SK-N-SH treated with all-trans-retinoic acid at 6 μM for 48 hours (cell line): ENCODE measurements around the gene TPST1.
"Not testable (repeated sequence)": the region's sequence is repeated elsewhere in the genome, so short reads cannot be mapped to it uniquely, and the experiment has no call there.

ENCODE experiments used
- ATAC-seq: fragments of 200-7000 bp; cut with Tn5 transposase; 3 replicates; pipeline ENCODE4 v1.9.1; 2020; ENCODE audit warnings: mild to moderate bottlenecking, moderate library complexity
- ARNTL ChIP-seq: fragments of 450-650 bp; formaldehyde crosslinking; IDR thresholded peaks from 2 replicates; pipeline ENCODE4 v1.5.0; 2020; ENCODE audit warnings: low read depth, mild to moderate bottlenecking, moderate library complexity, borderline replicate concordance
- BACH2 ChIP-seq: fragments of 250-450 bp; sonication (Bioruptor Pico); IDR thresholded peaks from 2 replicates; pipeline ENCODE4 v1.9.0; 2021; ENCODE audit warnings: mild to moderate bottlenecking, borderline replicate concordance
- CREB5 ChIP-seq: fragments of 250-450 bp; sonication (Bioruptor Pico); IDR thresholded peaks from 2 replicates; pipeline ENCODE4 v1.5.1; 2020; ENCODE audit warnings: low read depth, mild to moderate bottlenecking, moderate library complexity
- CSDC2 ChIP-seq: fragments of 250-450 bp; sonication (Bioruptor Pico); IDR thresholded peaks from 2 replicates; pipeline ENCODE4 v1.5.0; 2020; ENCODE audit warnings: mild to moderate bottlenecking, moderate library complexity
- CSRNP3 ChIP-seq: fragments of 250-450 bp; sonication (Bioruptor Pico); IDR thresholded peaks from 2 replicates; pipeline ENCODE4 v1.5.1; 2021; ENCODE audit warnings: mild to moderate bottlenecking, moderate library complexity
- GLIS3 ChIP-seq: fragments of 250-450 bp; sonication (Bioruptor Pico); IDR thresholded peaks from 2 replicates; pipeline ENCODE4 v1.5.0; 2020; ENCODE audit warnings: mild to moderate bottlenecking, moderate library complexity
- OSR1 ChIP-seq: fragments of 250-450 bp; sonication (Bioruptor Pico); IDR thresholded peaks from 2 replicates; pipeline ENCODE4 v1.8.0; 2022; ENCODE audit warnings: moderate library complexity, mild to moderate bottlenecking, inconsistent platforms
- PATZ1 ChIP-seq: fragments of 250-450 bp; sonication (Bioruptor Pico); IDR thresholded peaks from 2 replicates; pipeline ENCODE4 v1.8.0; 2020; ENCODE audit warnings: mild to moderate bottlenecking, moderate library complexity, borderline replicate concordance
- POU6F1 ChIP-seq: fragments of 250-450 bp; sonication (Bioruptor Pico); IDR thresholded peaks from 2 replicates; pipeline ENCODE4 v1.8.0; 2021; ENCODE audit warnings: low read depth, mild to moderate bottlenecking, moderate library complexity, borderline replicate concordance
- PPARA ChIP-seq: fragments of 250-450 bp; sonication (Bioruptor Pico); IDR thresholded peaks from 2 replicates; pipeline ENCODE4 v1.5.0; 2020; ENCODE audit warnings: mild to moderate bottlenecking, borderline replicate concordance
- SNAI2 ChIP-seq: fragments of 250-450 bp; sonication (Bioruptor Pico); IDR thresholded peaks from 2 replicates; pipeline ENCODE4 v1.5.0; 2020; ENCODE audit warnings: mild to moderate bottlenecking, moderate library complexity
- TOX ChIP-seq: fragments of 250-450 bp; sonication (Bioruptor Pico); IDR thresholded peaks from 2 replicates; pipeline ENCODE4 v1.8.0; 2021; ENCODE audit warnings: mild to moderate bottlenecking, moderate library complexity, borderline replicate concordance
- TSHZ2 ChIP-seq: fragments of 250-450 bp; sonication (Bioruptor Pico); IDR thresholded peaks from 2 replicates; pipeline ENCODE4 v1.5.0; 2020; ENCODE audit warnings: mild to moderate bottlenecking, moderate library complexity
- ZFP3 ChIP-seq: fragments of 250-450 bp; sonication (Bioruptor Pico); IDR thresholded peaks from 2 replicates; pipeline ENCODE4 v1.5.0; 2020; ENCODE audit warnings: mild to moderate bottlenecking, moderate library complexity
- ZFP30 ChIP-seq: fragments of 450-650 bp; formaldehyde crosslinking; IDR thresholded peaks from 2 replicates; pipeline ENCODE4 v1.5.0; 2022; ENCODE audit warnings: mild to moderate bottlenecking, moderate library complexity
- ZNF565 ChIP-seq: fragments of 450-650 bp; formaldehyde crosslinking; conservative IDR thresholded peaks from 2 replicates; pipeline ENCODE4 v1.5.0; 2020; ENCODE audit warnings: low read depth, mild to moderate bottlenecking, moderate library complexity
- ZNF70 ChIP-seq: fragments of 450-650 bp; formaldehyde crosslinking; IDR thresholded peaks from 2 replicates; pipeline ENCODE4 v1.5.0; 2020; ENCODE audit warnings: mild to moderate bottlenecking, moderate library complexity
- ZNF8 ChIP-seq: fragments of 450-650 bp; formaldehyde crosslinking; IDR thresholded peaks from 2 replicates; pipeline ENCODE4 v1.5.0; 2020; ENCODE audit warnings: mild to moderate bottlenecking, moderate library complexity

The TPST1 gene

GRCh38 chr7:66371096-66371824, 166.1 kb downstream of the TPST1 start (continued):
- no peak for TF ChIP-seq CREB5 (CRISPR knock-in tag)

GRCh38 chr7:66374141-66374840, 169.2 kb downstream of the TPST1 start:
- not testable (repeated sequence) for ATAC-seq

GRCh38 chr7:66376264-66376945, 171.3 kb downstream of the TPST1 start:
- TF ChIP-seq BACH2 (no peak), ARNTL (CRISPR knock-in tag) (no peak), OSR1 (CRISPR knock-in tag) (no peak), SNAI2 (CRISPR knock-in tag) (no peak), ZFP30 (no peak), ZNF70 (CRISPR knock-in tag) (no peak), PPARA (CRISPR knock-in tag) (no peak), TSHZ2 (no peak), POU6F1 (CRISPR knock-in tag) (no peak), PATZ1 (CRISPR knock-in tag) (no peak), CREB5 (CRISPR knock-in tag) (no peak)

GRCh38 chr7:66377045-66377444, 171.9 kb downstream of the TPST1 start:
- ATAC-seq, result no peak
- TF ChIP-seq OSR1 (CRISPR knock-in tag), result no peak
- no peak for TF ChIP-seq CSRNP3 (CRISPR knock-in tag)
- TF ChIP-seq ZFP3 (CRISPR knock-in tag), result no peak
- TF ChIP-seq CSDC2 (CRISPR knock-in tag), result no peak
- TF ChIP-seq ZNF565 (CRISPR knock-in tag), result no peak
- TF ChIP-seq GLIS3, result no peak
- TF ChIP-seq ZNF70 (CRISPR knock-in tag), result no peak
- TF ChIP-seq TOX (CRISPR knock-in tag), result no peak
- TF ChIP-seq ZNF8, result no peak
- no peak for TF ChIP-seq CREB5 (CRISPR knock-in tag)
- no peak for TF ChIP-seq PPARA (CRISPR knock-in tag)
- TF ChIP-seq POU6F1 (CRISPR knock-in tag), result no peak

More at GRCh38 chr7:66376264-66376945, 171.3 kb downstream of the TPST1 start:
- ATAC-seq, result no peak; the same call in 1 of the 3 replicates
